HepG2 (cell line): ENCODE measurements around the gene HIGD1A. TPM values are rescaled to one million over a fixed set of nuclear protein-coding genes. Genes with fewer than 3 reads are reported as not detected.

Experiments
- DNMT1 ChIP-seq: sonication (generic); formaldehyde crosslinking; IDR thresholded peaks from 2 replicates; pipeline ENCODE4 v1.5.1; 2020; ENCODE audit warnings: mild to moderate bottlenecking, missing genetic modification reagents
- ERF ChIP-seq: IDR thresholded peaks from 2 replicates; pipeline ENCODE4 v1.6.1; 2018; ENCODE audit warnings: missing biosample characterization, missing genetic modification reagents
- ETV5 ChIP-seq: IDR thresholded peaks from 2 replicates; pipeline ENCODE4 v1.6.1; 2018; ENCODE audit warnings: missing biosample characterization, missing genetic modification reagents, inconsistent platforms, borderline replicate concordance
- FOXK1 ChIP-seq: sonication (generic); formaldehyde crosslinking; IDR thresholded peaks from 2 replicates; pipeline ENCODE4 v1.4.0; 2020; ENCODE audit warnings: low read depth, missing genetic modification reagents, borderline replicate concordance
- GABPB1 ChIP-seq: IDR thresholded peaks from 2 replicates; pipeline ENCODE4 v1.6.1; 2016; ENCODE audit warnings: mild to moderate bottlenecking, missing genetic modification reagents, moderate library complexity, missing compliant biosample characterization
- JARID2 ChIP-seq: sonication (generic); formaldehyde crosslinking; IDR thresholded peaks from 2 replicates; pipeline ENCODE4 v1.8.1; 2023; ENCODE audit warnings: missing genetic modification reagents, inconsistent platforms; ENCODE audit not compliant: insufficient replicate concordance
- LCORL ChIP-seq, 2 experiments: fragments of 450-650 bp in 1 of 2; sonication (generic) in 1 of 2; formaldehyde crosslinking in 1 of 2; IDR thresholded peaks; 2 replicates each; pipeline versions ENCODE4 v1.5.0 to v1.6.1; 2017 to 2020; ENCODE audit warnings: antibody characterized with exemption in 1 of 2, missing genetic modification reagents in 1 of 2
- MATR3 ChIP-seq: sonication (generic); formaldehyde crosslinking; IDR thresholded peaks from 2 replicates; pipeline ENCODE4 v1.4.0; 2020; ENCODE audit warnings: missing genetic modification reagents
- MBD4 ChIP-seq: IDR thresholded peaks from 2 replicates; pipeline ENCODE4 v1.6.1; 2012; ENCODE audit warnings: low read length, inconsistent platforms, borderline replicate concordance
- NKX3-1 ChIP-seq: sonication (generic); formaldehyde crosslinking; IDR thresholded peaks from 2 replicates; pipeline ENCODE4 v1.5.0; 2020; ENCODE audit warnings: missing genetic modification reagents
- PAX8 ChIP-seq: sonication (generic); formaldehyde crosslinking; IDR thresholded peaks from 2 replicates; pipeline ENCODE4 v1.8.0; 2022; ENCODE audit warnings: mild to moderate bottlenecking, missing genetic modification reagents, borderline replicate concordance
- RARA ChIP-seq: IDR thresholded peaks from 2 replicates; pipeline ENCODE4 v1.6.1; 2016; ENCODE audit warnings: missing genetic modification reagents, missing compliant biosample characterization
- TGIF2 ChIP-seq: IDR thresholded peaks from 2 replicates; pipeline ENCODE4 v1.6.1; 2016; ENCODE audit warnings: control low read depth, missing compliant biosample characterization
- ZFP90 ChIP-seq: sonication (generic); formaldehyde crosslinking; IDR thresholded peaks from 2 replicates; pipeline ENCODE4 v1.8.0; 2022; ENCODE audit warnings: missing genetic modification reagents, mild to moderate bottlenecking, inconsistent platforms, borderline replicate concordance
- ZMYM3 ChIP-seq: sonication (generic); formaldehyde crosslinking; IDR thresholded peaks from 2 replicates; pipeline ENCODE4 v1.5.1; 2020; ENCODE audit warnings: mild to moderate bottlenecking, missing genetic modification reagents
- ZNF12 ChIP-seq: sonication (generic); formaldehyde crosslinking; IDR thresholded peaks from 2 replicates; pipeline ENCODE4 v1.5.0; 2020; ENCODE audit warnings: missing genetic modification reagents
- ZNF20 ChIP-seq: sonication (generic); formaldehyde crosslinking; IDR thresholded peaks from 2 replicates; pipeline ENCODE4 v1.4.0; 2020; ENCODE audit warnings: mild to moderate bottlenecking, moderate library complexity, missing genetic modification reagents
- ZNF225 ChIP-seq: sonication (generic); formaldehyde crosslinking; IDR thresholded peaks from 2 replicates; pipeline ENCODE4 v1.4.0; 2020; ENCODE audit warnings: mild to moderate bottlenecking, missing genetic modification reagents
- ZNF432 ChIP-seq: sonication (generic); formaldehyde crosslinking; IDR thresholded peaks from 2 replicates; pipeline ENCODE4 v1.5.0; 2020; ENCODE audit warnings: missing genetic modification reagents, mild to moderate bottlenecking, borderline replicate concordance
- ZNF44 ChIP-seq: sonication (generic); formaldehyde crosslinking; IDR thresholded peaks from 2 replicates; pipeline ENCODE4 v1.5.1; 2020; ENCODE audit warnings: mild to moderate bottlenecking, missing genetic modification reagents
- ZNF549 ChIP-seq: sonication (generic); formaldehyde crosslinking; IDR thresholded peaks from 2 replicates; pipeline ENCODE4 v1.5.0; 2020; ENCODE audit warnings: missing genetic modification reagents
- ZNF746 ChIP-seq: sonication (generic); formaldehyde crosslinking; IDR thresholded peaks from 2 replicates; pipeline ENCODE4 v1.8.0; 2022; ENCODE audit warnings: mild to moderate bottlenecking, missing genetic modification reagents
- polyA plus RNA-seq, 8 experiments: library from polyadenylated mRNA; depleted of rRNA in 3 of 8; stranded (reverse) in 7 of 8; unstranded in 1 of 8; fragments of >200 nt; fragmentation: Illumina TruSeq in 4 of 8; extraction: Trizol in 4 of 8; gene quantifications; 2 replicates each; pipeline versions ENCODE4 v1.2.1 to v1.2.3, GENCODE V29; 2011 to 2016; ENCODE audit warnings: low read depth in 4 of 8, missing spikeins in 1 of 8, mixed read lengths in 1 of 8; ENCODE audit not compliant: insufficient read depth in 1 of 8
- total RNA-seq, 5 experiments: library from RNA; depleted of rRNA; stranded (reverse); fragments of >200 nt; fragmentation: Illumina TruSeq; extraction: Trizol; gene quantifications; 2 replicates each; pipeline ENCODE4 v1.2.3, GENCODE V29; 2016; ENCODE audit warnings: low read depth in 1 of 5
- TF ChIP-seq, protein P1 (sequence below): sonication (generic); formaldehyde crosslinking; IDR thresholded peaks from 2 replicates; pipeline ENCODE4 v1.5.1; 2020; ENCODE audit warnings: mild to moderate bottlenecking, moderate library complexity, missing genetic modification reagents
- TF ChIP-seq, protein P2 (sequence below): IDR thresholded peaks from 2 replicates; pipeline ENCODE4 v1.6.1; 2016; ENCODE audit warnings: missing biosample characterization, missing genetic modification reagents, low read depth
- TF ChIP-seq, protein P3 (sequence below): IDR thresholded peaks from 2 replicates; pipeline ENCODE4 v1.6.1; 2016; ENCODE audit warnings: missing genetic modification reagents, missing compliant biosample characterization
- TF ChIP-seq, protein P4 (sequence below): IDR thresholded peaks from 2 replicates; pipeline ENCODE4 v1.6.1; 2016

Gene HIGD1A
- total and polyA plus RNA-seq, 2 of the 13 experiments (the other 11 are each of a cell fraction or from before 2014, with no cell fraction given): 222 to 253 TPM

DNA sequence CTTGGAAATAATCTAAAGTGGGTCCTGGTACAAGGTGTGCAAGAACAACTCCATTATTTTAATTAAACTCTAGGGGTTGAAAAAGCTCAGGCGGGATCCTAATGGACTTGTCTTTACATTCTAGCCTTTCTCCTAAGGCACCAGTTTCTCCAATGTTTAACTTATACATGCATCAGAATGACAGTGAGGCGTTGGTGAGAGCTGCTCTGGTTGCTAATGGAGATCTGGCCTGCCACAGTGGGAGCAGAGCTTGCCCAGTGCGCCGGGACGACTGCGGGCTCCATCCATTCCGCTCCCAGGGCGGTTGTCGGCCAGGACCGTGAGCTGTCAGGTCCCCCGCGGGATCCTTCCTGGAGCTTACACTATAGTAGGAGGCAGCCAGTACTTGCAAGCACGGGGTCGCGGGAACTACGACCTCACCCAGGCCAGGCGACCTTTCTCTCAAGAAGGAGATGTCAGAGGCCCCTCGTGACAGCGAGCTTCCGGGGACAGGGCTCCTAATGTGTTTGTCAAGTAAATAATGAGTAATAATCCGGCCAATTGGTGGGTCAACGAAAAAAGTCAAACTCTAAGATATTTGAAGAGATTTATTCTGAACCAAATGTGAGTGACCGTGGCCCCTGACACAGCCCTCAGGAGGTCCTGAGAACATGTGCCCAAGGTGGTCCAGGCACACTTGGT lies 991 bp upstream of the HIGD1A start (continued):
- TF ChIP-seq DNMT1 (CRISPR knock-in tag) (no peak), LCORL (IDR thresholded peaks at IDR 0.05) (no peak), LCORL (CRISPR knock-in tag; IDR thresholded peaks at IDR 0.05) (0 out of 2 replicates have a peak, but pooled peaks have one; percentile 64), MBD4 (no peak), NKX3-1 (CRISPR knock-in tag) (no peak), ZNF549 (CRISPR knock-in tag) (no peak), MATR3 (CRISPR knock-in tag) (no peak), PAX8 (CRISPR knock-in tag) (no peak), RARA (CRISPR knock-in tag) (peak; percentile 91), TGIF2 (CRISPR knock-in tag) (0 out of 2 replicates have a peak, but pooled peaks have one; percentile 43), ZFP90 (no peak), ZNF432 (no peak), JARID2 (no peak), ERF (CRISPR knock-in tag) (0 out of 2 replicates have a peak, but pooled peaks have one; percentile 30), ZNF746 (no peak), ETV5 (peak; percentile 94), ZNF12 (CRISPR knock-in tag) (no peak), ZNF20 (CRISPR knock-in tag) (no peak), ZMYM3 (CRISPR knock-in tag) (peak; percentile 35; the same call in 1 of the 2 replicates), GABPB1 (CRISPR knock-in tag) (peak; percentile 71), FOXK1 (CRISPR knock-in tag) (no peak), ZNF225 (0 out of 2 replicates have a peak, but pooled peaks have one; percentile 45), ZNF44 (CRISPR knock-in tag) (no peak; the same call in 1 of the 2 replicates)
- TF ChIP-seq, protein P1, sequence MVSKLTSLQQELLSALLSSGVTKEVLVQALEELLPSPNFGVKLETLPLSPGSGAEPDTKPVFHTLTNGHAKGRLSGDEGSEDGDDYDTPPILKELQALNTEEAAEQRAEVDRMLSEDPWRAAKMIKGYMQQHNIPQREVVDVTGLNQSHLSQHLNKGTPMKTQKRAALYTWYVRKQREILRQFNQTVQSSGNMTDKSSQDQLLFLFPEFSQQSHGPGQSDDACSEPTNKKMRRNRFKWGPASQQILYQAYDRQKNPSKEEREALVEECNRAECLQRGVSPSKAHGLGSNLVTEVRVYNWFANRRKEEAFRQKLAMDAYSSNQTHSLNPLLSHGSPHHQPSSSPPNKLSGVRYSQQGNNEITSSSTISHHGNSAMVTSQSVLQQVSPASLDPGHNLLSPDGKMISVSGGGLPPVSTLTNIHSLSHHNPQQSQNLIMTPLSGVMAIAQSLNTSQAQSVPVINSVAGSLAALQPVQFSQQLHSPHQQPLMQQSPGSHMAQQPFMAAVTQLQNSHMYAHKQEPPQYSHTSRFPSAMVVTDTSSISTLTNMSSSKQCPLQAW (CRISPR knock-in tag): no peak; the same call in none of the 2 replicates
- TF ChIP-seq, protein P2, sequence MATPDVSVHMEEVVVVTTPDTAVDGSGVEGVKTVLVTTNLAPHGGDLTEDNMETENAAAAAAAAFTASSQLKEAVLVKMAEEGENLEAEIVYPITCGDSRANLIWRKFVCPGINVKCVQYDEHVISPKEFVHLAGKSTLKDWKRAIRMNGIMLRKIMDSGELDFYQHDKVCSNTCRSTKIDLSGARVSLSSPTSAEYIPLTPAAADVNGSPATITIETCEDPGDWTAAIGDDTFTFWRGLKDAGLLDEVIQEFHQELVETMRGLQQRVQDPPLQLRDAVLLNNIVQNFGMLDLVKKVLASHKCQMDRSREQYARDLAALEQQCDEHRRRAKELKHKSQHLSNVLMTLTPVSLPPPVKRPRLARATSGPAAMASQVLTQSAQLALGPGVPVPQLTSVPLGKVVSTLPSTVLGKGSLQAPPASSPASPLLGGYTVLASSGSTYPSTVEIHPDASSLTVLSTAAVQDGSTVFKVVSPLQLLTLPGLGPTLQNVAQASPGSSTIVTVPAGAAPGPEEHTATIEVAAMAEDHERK: no peak
- TF ChIP-seq, protein P3, sequence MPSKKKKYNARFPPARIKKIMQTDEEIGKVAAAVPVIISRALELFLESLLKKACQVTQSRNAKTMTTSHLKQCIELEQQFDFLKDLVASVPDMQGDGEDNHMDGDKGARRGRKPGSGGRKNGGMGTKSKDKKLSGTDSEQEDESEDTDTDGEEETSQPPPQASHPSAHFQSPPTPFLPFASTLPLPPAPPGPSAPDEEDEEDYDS (CRISPR knock-in tag): peak; percentile 45; the same call in 1 of the 2 replicates
- TF ChIP-seq, protein P4, sequence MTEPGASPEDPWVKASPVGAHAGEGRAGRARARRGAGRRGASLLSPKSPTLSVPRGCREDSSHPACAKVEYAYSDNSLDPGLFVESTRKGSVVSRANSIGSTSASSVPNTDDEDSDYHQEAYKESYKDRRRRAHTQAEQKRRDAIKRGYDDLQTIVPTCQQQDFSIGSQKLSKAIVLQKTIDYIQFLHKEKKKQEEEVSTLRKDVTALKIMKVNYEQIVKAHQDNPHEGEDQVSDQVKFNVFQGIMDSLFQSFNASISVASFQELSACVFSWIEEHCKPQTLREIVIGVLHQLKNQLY (CRISPR knock-in tag): 0 out of 2 replicates have a peak, but pooled peaks have one; percentile 30
